ENCODE data around the gene KRT77.
"Not testable (repeated sequence)": the region's sequence is repeated elsewhere in the genome, so short reads cannot be mapped to it uniquely, and the experiment has no call there.

The KRT77 gene

GRCh38 chr12:52703424-52703823, at the start of gene KRT77:
Gene KRT77, minus strand, starts transcription at chr12:52703524. Its CDS starts 90 bp downstream, at chr12:52703434.
- no peak for DNase-seq (ENCODE audit: low read depth in 4 of 4, low spot score in 1 of 4)

GRCh38 chr12:52752516-52752915, 49.2 kb upstream of the KRT77 start:
- no peak for DNase-seq (ENCODE audit: low read depth in 4 of 4, low spot score in 1 of 4)

- DNase-seq (ENCODE audit: low read depth in 4 of 4, low spot score in 1 of 4) = no peak
These were observed 48.5 kb upstream of the KRT77 start for GRCh38 chr12:52751795-52752194.

GRCh38 chr12:52750532-52750931, 47.2 kb upstream of the KRT77 start:
- DNase-seq (ENCODE audit: low read depth in 4 of 4, low spot score in 1 of 4) = not testable (repeated sequence)

- no peak for DNase-seq (ENCODE audit: low read depth in 4 of 4, low spot score in 1 of 4)
These were observed 46.5 kb upstream of the KRT77 start for GRCh38 chr12:52749827-52750226.

GRCh38 chr12:52748578-52748977, 45.3 kb upstream of the KRT77 start:
- DNase-seq (ENCODE audit: low read depth in 4 of 4, low spot score in 1 of 4) = no peak

GRCh38 chr12:52745554-52745953, 42.2 kb upstream of the KRT77 start:
- DNase-seq (ENCODE audit: low read depth in 4 of 4, low spot score in 1 of 4) = no peak

- DNase-seq (ENCODE audit: low read depth in 4 of 4, low spot score in 1 of 4) = no peak
These were observed 41.3 kb upstream of the KRT77 start for GRCh38 chr12:52744493-52745156.

GRCh38 chr12:52742822-52743457, 39.6 kb upstream of the KRT77 start:
- DNase-seq (ENCODE audit: low read depth in 4 of 4, low spot score in 1 of 4) = no peak

- no peak for DNase-seq (ENCODE audit: low read depth in 4 of 4, low spot score in 1 of 4)
These were observed 38.9 kb upstream of the KRT77 start for GRCh38 chr12:52742196-52742580.

GRCh38 chr12:52741375-52742195, 38.3 kb upstream of the KRT77 start:
- DNase-seq (ENCODE audit: low read depth in 4 of 4, low spot score in 1 of 4) = peak; percentile 16 to 36 (median 28)

GRCh38 chr12:52740584-52740983, 37.3 kb upstream of the KRT77 start:
- DNase-seq (ENCODE audit: low read depth in 4 of 4, low spot score in 1 of 4) = no peak

- no peak for DNase-seq (ENCODE audit: low read depth in 4 of 4, low spot score in 1 of 4)
These were observed 36.6 kb upstream of the KRT77 start for GRCh38 chr12:52739963-52740362.

- DNase-seq (ENCODE audit: low read depth in 4 of 4, low spot score in 1 of 4) = no peak
These were observed 32.7 kb upstream of the KRT77 start for GRCh38 chr12:52735816-52736632.

- no peak for DNase-seq (ENCODE audit: low read depth in 4 of 4, low spot score in 1 of 4)
These were observed 31.8 kb upstream of the KRT77 start for GRCh38 chr12:52735106-52735505.

- DNase-seq (ENCODE audit: low read depth in 4 of 4, low spot score in 1 of 4) = no peak
These were observed 27.5 kb upstream of the KRT77 start for GRCh38 chr12:52730793-52731192.

GRCh38 chr12:52730383-52730782, 27.1 kb upstream of the KRT77 start:
- no peak for DNase-seq (ENCODE audit: low read depth in 4 of 4, low spot score in 1 of 4)

- no peak for DNase-seq (ENCODE audit: low read depth in 4 of 4, low spot score in 1 of 4)
These were observed 25.8 kb upstream of the KRT77 start for GRCh38 chr12:52729147-52729546.

GRCh38 chr12:52728374-52728773, 25.1 kb upstream of the KRT77 start:
- DNase-seq (ENCODE audit: low read depth in 4 of 4, low spot score in 1 of 4) = no peak

- DNase-seq (ENCODE audit: low read depth in 4 of 4, low spot score in 1 of 4) = no peak
These were observed 23.7 kb upstream of the KRT77 start for GRCh38 chr12:52727037-52727436.

GRCh38 chr12:52726451-52726850, 23.1 kb upstream of the KRT77 start:
- no peak for DNase-seq (ENCODE audit: low read depth in 4 of 4, low spot score in 1 of 4)

All from stimulated activated CD4-positive, alpha-beta T cell treated with anti-CD3 and anti-CD28 coated beads, Interleukin-1b, Interleukin-23, amount 100 ng/mL, for 24 hours (primary cell).